ENCODE results near the gene POU6F1. TPM values are rescaled to one million over a fixed set of nuclear protein-coding genes. Genes with fewer than 3 reads are reported as not detected.

The POU6F1 gene
- total and polyA plus RNA-seq, 9 of the 15 experiments (the other 6 are each of a cell fraction or from before 2014, with no cell fraction given): 0.14 to 3.3 (median 1.1) TPM

DNA sequence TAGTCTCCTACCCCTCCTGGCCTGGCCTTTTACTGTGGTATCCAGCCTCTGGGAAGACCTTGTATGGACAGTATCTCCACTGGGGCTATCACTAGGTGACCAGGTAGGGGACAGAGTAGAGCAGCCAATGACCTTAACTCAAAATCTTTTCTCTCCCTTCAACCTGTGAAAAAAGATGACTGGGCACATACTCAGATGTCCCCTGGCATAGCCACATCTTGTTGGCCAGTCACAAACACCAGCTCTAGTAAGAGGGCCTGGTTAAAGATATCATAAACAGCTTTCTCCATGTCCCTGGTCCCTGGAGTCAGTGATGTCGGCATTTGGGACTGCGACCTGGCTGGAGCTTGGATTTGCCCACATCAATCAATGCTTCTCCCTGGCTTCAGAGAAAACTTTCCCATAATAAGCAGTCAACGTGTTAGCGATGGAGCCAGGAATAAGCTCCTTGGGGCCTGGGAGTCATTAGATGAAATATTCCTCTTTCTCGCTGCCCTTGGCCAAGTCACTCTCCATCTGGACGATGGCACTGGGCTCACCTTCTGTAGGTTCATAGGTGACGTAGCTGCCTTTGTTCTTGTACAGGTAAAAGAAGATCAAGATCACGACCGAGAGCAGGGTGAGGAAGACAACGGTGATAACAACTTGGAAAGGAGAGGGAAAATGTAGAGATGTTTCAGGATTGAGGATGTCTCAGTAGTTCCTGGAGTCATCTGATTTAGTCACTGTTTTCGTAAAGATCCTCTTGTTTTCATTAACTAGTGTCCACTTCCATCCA, 27.8 kb upstream of the POU6F1 start (continued):
- TF ChIP-seq ETV6 (IDR thresholded peaks at IDR 0.05; ENCODE audit: borderline replicate concordance in 1 of 2, low read depth in 2 of 2, low read length in 1 of 2): no peak
- TF ChIP-seq ETV6 (CRISPR knock-in tag; IDR thresholded peaks at IDR 0.05; ENCODE audit: borderline replicate concordance): no peak
- no peak for TF ChIP-seq PRMT5 (CRISPR knock-in tag; IDR thresholded peaks at IDR 0.05)
- TF ChIP-seq SMARCA5 (IDR thresholded peaks at IDR 0.05): no peak
- TF ChIP-seq ZNF232 (CRISPR knock-in tag; IDR thresholded peaks at IDR 0.05): no peak
- TF ChIP-seq, protein P1, sequence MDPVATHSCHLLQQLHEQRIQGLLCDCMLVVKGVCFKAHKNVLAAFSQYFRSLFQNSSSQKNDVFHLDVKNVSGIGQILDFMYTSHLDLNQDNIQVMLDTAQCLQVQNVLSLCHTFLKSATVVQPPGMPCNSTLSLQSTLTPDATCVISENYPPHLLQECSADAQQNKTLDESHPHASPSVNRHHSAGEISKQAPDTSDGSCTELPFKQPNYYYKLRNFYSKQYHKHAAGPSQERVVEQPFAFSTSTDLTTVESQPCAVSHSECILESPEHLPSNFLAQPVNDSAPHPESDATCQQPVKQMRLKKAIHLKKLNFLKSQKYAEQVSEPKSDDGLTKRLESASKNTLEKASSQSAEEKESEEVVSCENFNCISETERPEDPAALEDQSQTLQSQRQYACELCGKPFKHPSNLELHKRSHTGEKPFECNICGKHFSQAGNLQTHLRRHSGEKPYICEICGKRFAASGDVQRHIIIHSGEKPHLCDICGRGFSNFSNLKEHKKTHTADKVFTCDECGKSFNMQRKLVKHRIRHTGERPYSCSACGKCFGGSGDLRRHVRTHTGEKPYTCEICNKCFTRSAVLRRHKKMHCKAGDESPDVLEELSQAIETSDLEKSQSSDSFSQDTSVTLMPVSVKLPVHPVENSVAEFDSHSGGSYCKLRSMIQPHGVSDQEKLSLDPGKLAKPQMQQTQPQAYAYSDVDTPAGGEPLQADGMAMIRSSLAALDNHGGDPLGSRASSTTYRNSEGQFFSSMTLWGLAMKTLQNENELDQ (CRISPR knock-in tag; IDR thresholded peaks at IDR 0.05; ENCODE audit: borderline replicate concordance): no peak
- TF ChIP-seq POLR2G (IDR thresholded peaks at IDR 0.05; ENCODE audit: low read depth, low read length): peak; percentile 36; the same call in 1 of the 2 replicates
- TF ChIP-seq, protein P2, sequence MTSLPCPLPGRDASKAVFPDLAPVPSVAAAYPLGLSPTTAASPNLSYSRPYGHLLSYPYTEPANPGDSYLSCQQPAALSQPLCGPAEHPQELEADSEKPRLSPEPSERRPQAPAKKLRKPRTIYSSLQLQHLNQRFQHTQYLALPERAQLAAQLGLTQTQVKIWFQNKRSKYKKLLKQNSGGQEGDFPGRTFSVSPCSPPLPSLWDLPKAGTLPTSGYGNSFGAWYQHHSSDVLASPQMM (CRISPR knock-in tag; IDR thresholded peaks at IDR 0.05): no peak
- no peak for TF ChIP-seq FOXA1 (IDR thresholded peaks at IDR 0.05; ENCODE audit: borderline replicate concordance)
- TF ChIP-seq ZNF24 (IDR thresholded peaks at IDR 0.05): no peak
- TF ChIP-seq U2AF1 (optimal IDR thresholded peaks at IDR 0.05; ENCODE audit: low read depth, low read length): no peak
- TF ChIP-seq, protein P3, sequence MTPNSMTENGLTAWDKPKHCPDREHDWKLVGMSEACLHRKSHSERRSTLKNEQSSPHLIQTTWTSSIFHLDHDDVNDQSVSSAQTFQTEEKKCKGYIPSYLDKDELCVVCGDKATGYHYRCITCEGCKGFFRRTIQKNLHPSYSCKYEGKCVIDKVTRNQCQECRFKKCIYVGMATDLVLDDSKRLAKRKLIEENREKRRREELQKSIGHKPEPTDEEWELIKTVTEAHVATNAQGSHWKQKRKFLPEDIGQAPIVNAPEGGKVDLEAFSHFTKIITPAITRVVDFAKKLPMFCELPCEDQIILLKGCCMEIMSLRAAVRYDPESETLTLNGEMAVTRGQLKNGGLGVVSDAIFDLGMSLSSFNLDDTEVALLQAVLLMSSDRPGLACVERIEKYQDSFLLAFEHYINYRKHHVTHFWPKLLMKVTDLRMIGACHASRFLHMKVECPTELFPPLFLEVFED (CRISPR knock-in tag; conservative IDR thresholded peaks at IDR 0.05): 0 out of 2 replicates have a peak, but pooled peaks have one; percentile 51
- TF ChIP-seq ZFP36 (IDR thresholded peaks at IDR 0.05; ENCODE audit: low read depth, low read length, partially characterized antibody): no peak
- no peak for TF ChIP-seq XRCC3 (IDR thresholded peaks at IDR 0.05)
- no peak for TF ChIP-seq ARID2 (IDR thresholded peaks at IDR 0.05)
- TF ChIP-seq JUNB (CRISPR knock-in tag; conservative IDR thresholded peaks at IDR 0.05): no peak
- TF ChIP-seq ZZZ3 (IDR thresholded peaks at IDR 0.05): no peak
- TF ChIP-seq ZNF282 (CRISPR knock-in tag; IDR thresholded peaks at IDR 0.05): no peak
- no peak for TF ChIP-seq CCNT2 (IDR thresholded peaks at IDR 0.05; ENCODE audit: borderline replicate concordance, extremely low read depth, insufficient read length, low read depth, low read length)
- no peak for TF ChIP-seq SRSF1 (IDR thresholded peaks at IDR 0.05; ENCODE audit: low read depth, low read length)
- no peak for TF ChIP-seq RCOR1 (IDR thresholded peaks at IDR 0.05; ENCODE audit: borderline replicate concordance in 1 of 2, low read depth in 2 of 2, low read length in 2 of 2)
- TF ChIP-seq DPF2 (IDR thresholded peaks at IDR 0.05): no peak
- TF ChIP-seq SETDB1 (IDR thresholded peaks at IDR 0.05; ENCODE audit: low read length): no peak
- no peak for TF ChIP-seq GTF2F1 (IDR thresholded peaks at IDR 0.05; ENCODE audit: low read depth, low read length)
- no peak for TF ChIP-seq RBBP5 (IDR thresholded peaks at IDR 0.05; ENCODE audit: borderline replicate concordance, insufficient read depth, low read length, poor library complexity, severe bottlenecking)
- TF ChIP-seq CREM (IDR thresholded peaks at IDR 0.05; ENCODE audit: low read depth): no peak

Measured in K562 (cell line).